ENCODE results near the gene ARMC9. TPM values are rescaled to one million over a fixed set of nuclear protein-coding genes. Genes with fewer than 3 reads are reported as not detected.

The ARMC9 gene
- total RNA-seq, 4 donors from 2014 or later: 2.2 to 6.9 (median 5.3) TPM

DNA sequence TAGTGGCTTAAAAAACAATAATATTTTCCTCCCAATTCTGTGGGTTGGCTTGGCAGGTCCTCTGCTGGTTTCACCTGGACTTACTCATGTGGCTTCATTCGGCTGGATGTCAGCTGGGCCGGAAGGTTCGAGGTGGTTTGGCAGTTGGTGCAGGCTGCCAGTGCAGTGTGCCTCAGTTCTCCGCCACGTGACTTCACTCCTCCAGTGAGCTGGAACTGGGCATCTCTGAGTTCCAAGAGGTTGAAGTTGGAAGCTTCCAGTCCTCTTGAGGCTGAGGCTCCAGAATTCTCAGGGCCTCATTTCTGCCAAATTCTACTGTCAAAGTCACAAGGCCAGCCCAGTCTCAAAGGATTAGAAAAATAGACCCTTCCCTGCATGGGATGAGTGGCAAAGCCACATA, 113.6 kb downstream of the ARMC9 start:
- peak in 1 of 2 donors; percentile 74 for DNase-seq (ENCODE audit: low spot score in 2 of 2)
- WGBS, 2 donors: 87 to 90% methylated on average over 5 of the region's 5 CpGs

DNA sequence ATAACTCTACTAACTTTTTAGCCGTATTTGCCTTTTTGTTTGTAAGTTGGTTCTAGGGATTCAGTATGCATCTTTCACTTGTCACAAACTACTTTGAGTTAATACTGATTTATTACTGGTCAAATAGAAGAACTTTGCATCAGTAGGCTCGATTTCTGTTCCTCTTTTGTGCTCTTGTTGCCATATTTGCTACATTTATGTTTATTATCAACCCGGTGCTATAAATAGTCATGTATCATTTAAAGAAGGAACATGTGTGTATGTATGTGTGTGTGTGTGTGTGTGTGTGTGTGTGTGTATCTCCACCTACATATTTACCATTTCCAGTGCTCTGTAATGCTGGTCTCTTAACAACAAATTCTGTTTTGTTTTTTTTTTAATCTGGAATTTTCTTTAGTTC, 117.5 kb downstream of the ARMC9 start:
- TF ChIP-seq, protein P1, sequence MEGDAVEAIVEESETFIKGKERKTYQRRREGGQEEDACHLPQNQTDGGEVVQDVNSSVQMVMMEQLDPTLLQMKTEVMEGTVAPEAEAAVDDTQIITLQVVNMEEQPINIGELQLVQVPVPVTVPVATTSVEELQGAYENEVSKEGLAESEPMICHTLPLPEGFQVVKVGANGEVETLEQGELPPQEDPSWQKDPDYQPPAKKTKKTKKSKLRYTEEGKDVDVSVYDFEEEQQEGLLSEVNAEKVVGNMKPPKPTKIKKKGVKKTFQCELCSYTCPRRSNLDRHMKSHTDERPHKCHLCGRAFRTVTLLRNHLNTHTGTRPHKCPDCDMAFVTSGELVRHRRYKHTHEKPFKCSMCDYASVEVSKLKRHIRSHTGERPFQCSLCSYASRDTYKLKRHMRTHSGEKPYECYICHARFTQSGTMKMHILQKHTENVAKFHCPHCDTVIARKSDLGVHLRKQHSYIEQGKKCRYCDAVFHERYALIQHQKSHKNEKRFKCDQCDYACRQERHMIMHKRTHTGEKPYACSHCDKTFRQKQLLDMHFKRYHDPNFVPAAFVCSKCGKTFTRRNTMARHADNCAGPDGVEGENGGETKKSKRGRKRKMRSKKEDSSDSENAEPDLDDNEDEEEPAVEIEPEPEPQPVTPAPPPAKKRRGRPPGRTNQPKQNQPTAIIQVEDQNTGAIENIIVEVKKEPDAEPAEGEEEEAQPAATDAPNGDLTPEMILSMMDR (IDR thresholded peaks at IDR 0.05): no peak
- no peak for TF ChIP-seq POLR2A (IDR thresholded peaks at IDR 0.05)
- WGBS, 2 donors: 85 to 91% methylated on average over 3 of the region's 3 CpGs
- no peak for DNase-seq (ENCODE audit: low spot score in 2 of 2)
- H3K4me3 ChIP-seq (ENCODE audit: low read depth, poor library complexity, severe bottlenecking): no peak overlapping the region
- intact Hi-C loops (cut with DNase I; ENCODE audit: low total_unique reads): no loop called here

More for the DNA sequence above, 113.6 kb downstream of the ARMC9 start:
- TF ChIP-seq, protein P1 (IDR thresholded peaks at IDR 0.05): no peak
- TF ChIP-seq POLR2A (IDR thresholded peaks at IDR 0.05): no peak
- no peak overlapping the region for H3K4me3 ChIP-seq (ENCODE audit: low read depth, poor library complexity, severe bottlenecking)
- intact Hi-C loops (cut with DNase I; ENCODE audit: low total_unique reads): no loop called here

DNA sequence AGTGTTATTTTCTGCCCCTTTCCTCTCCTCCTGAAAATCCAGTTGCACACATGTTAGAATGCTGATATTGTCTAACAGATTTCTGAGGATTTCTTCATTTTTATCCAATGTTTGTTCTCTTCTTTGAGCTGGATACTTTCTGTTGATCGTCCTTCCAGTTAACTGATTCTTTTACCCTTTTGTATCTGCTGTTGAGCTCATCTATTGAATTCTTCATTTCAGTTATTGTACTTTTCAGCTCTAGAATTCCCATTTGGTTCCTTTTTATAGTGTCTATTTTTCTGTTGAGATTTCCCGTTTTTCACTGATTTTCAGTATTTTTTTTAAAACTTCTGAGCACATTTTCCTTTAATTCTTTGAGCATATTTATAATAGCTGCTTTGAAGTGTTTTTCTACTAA, 119.1 kb downstream of the ARMC9 start:
- no peak overlapping the region for H3K4me3 ChIP-seq (ENCODE audit: low read depth, poor library complexity, severe bottlenecking)
- 89 to 92% methylated on average over 2 of the region's 2 CpGs for WGBS, 2 donors
- no peak for DNase-seq (ENCODE audit: low spot score in 2 of 2)
- TF ChIP-seq, protein P1 (IDR thresholded peaks at IDR 0.05): no peak
- no peak for TF ChIP-seq POLR2A (IDR thresholded peaks at IDR 0.05)
- intact Hi-C loops (cut with DNase I; ENCODE audit: low total_unique reads): no loop called here

DNA sequence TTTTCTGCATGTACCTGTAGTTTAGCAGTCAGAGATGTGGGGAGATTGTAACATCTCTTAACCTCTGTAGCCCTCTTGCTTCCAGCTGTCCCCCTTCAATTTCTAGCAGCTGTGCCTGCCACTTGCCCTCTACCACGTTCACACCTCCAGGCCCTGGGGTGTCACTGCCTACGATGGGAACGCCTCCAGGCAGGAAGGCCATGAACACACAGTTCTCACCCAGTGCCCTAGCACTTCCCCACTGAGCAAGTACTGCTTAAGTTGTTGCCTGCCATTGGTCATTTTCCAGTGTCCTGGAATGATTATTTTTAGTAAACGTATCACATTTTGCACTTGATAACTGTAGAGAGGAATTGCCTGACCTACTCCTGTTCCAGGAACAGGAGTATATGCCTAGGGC, 120.0 kb downstream of the ARMC9 start:
- WGBS, 2 donors: 82 to 83% methylated on average over 4 of the region's 4 CpGs
- peak in 1 of 2 donors; percentile 57 for DNase-seq (ENCODE audit: low spot score in 2 of 2)
- TF ChIP-seq, protein P1 (IDR thresholded peaks at IDR 0.05): no peak
- TF ChIP-seq POLR2A (IDR thresholded peaks at IDR 0.05): no peak
- intact Hi-C loops (cut with DNase I; ENCODE audit: low total_unique reads): no loop called here
- no peak overlapping the region for H3K4me3 ChIP-seq (ENCODE audit: low read depth, poor library complexity, severe bottlenecking)

DNA sequence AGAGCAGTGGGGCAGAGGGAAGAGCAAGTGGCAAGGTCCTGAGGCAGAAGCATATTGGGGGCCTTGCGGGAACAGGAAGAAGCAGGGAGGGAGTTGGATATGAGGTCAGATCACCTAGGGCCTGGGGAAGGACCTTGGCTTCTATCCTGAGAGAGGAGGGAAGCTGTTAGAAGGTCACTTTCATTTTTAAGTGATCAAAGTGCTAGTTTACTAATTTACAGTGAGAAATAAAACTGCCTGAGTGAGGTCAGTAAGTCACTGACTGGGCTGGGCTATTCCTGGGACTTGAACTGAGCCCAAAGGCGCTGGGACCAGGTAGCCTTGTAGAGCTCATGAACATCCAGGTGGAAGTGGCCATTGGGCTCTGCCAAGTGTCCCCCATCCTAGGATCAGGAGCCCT, 120.5 kb downstream of the ARMC9 start:
- peak in 1 of 2 donors; percentile 15 for DNase-seq (ENCODE audit: low spot score in 2 of 2)
- 66 to 94% methylated on average over 2 of the region's 2 CpGs for WGBS, 2 donors
- no peak overlapping the region for H3K4me3 ChIP-seq (ENCODE audit: low read depth, poor library complexity, severe bottlenecking)
- intact Hi-C loops (cut with DNase I; ENCODE audit: low total_unique reads): no loop called here
- TF ChIP-seq, protein P1 (IDR thresholded peaks at IDR 0.05): no peak
- TF ChIP-seq POLR2A (IDR thresholded peaks at IDR 0.05): no peak

DNA sequence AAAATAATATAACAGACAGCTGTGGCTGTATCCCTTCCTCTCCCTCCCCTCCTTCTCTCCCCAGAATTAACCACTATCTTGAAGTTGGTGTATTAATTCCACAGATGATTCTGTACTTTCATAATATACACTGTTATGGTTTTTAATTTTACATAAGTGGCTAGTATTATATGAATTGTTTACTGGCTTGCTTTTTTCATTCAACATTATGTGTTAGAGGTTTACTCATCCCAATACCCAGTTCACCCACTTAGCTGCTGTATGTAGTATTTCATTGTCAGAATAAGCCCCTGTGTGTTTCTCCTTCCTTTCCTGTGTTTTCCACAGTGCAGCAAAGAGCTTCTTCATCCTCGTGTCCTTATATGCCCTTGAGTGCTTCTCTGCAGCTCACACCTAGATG, 121.4 kb downstream of the ARMC9 start:
- DNase-seq (ENCODE audit: low spot score in 2 of 2): no peak
- TF ChIP-seq, protein P1 (IDR thresholded peaks at IDR 0.05): no peak
- no peak for TF ChIP-seq POLR2A (IDR thresholded peaks at IDR 0.05)
- intact Hi-C loops (cut with DNase I; ENCODE audit: low total_unique reads): no loop called here
- no peak overlapping the region for H3K4me3 ChIP-seq (ENCODE audit: low read depth, poor library complexity, severe bottlenecking)
- 68 to 88% methylated on average over 1 of the region's 1 CpG for WGBS, 2 donors

Measured in lower leg skin (tissue), 4 donors.